ENCODE measurements around the gene MXRA8. TPM values are rescaled to one million over a fixed set of nuclear protein-coding genes. Genes with fewer than 3 reads are reported as not detected.

The MXRA8 gene
- total and polyA plus RNA-seq, 9 of the 15 experiments (the other 6 are each of a cell fraction or from before 2014, with no cell fraction given): 0.66 to 11.3 (median 6.3) TPM

DNA sequence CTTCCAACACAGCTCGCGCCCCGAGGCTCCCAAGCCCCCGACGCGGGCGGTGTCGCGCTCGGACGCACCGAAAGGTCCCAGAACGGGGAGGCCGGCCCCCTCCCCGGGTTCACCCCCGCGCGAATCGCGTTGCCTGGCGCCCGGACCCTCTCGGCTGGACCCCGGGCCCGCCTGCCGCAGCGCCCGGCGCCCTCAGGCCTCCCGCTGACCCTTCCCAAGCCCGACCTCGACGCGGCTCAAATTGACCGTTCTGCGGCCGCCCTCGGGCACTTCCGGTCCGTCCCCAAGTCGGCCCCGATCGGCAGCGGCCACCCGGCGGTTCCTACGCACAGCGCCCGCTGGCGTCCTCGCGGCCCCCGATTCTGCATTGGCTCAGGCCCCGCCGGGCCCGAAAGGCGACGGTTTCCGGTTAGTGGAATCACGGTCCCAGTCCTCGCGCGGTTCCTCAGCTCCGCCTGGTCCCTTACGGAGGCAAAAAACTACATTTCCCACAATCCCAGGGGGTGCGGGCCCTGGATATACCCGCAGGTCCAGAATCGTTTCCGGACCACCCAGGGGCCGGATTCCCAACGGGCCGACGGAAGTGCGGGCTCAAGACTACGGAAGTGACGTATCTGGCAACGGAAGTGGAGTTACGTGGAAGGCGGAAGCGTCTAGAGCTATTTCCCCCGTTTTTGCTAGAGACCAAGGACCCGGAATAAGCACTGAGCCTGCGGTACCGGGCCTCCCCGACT lies 16.7 kb upstream of the MXRA8 start, which contains the start of gene AURKAIP1 (continued):
- TF ChIP-seq CBX3 (IDR thresholded peaks at IDR 0.05; ENCODE audit: borderline replicate concordance in 1 of 2, low read length in 2 of 2): peak in 1 of 2 experiments; percentile 94; a peak in 1 of 3 replicates
- TF ChIP-seq ZNF253 (CRISPR knock-in tag; conservative IDR thresholded peaks at IDR 0.05): no peak
- TF ChIP-seq E2F3 (CRISPR knock-in tag; IDR thresholded peaks at IDR 0.05): peak; percentile 77
- TF ChIP-seq ZNF324 (CRISPR knock-in tag; IDR thresholded peaks at IDR 0.05): 0 out of 2 replicates have a peak, but pooled peaks have one; percentile 43
- TF ChIP-seq ELF1 (tag; IDR thresholded peaks at IDR 0.05): peak; percentile 98
- no peak for TF ChIP-seq TFAM (CRISPR knock-in tag; conservative IDR thresholded peaks at IDR 0.05)
- TF ChIP-seq POLR2A (conservative IDR thresholded peaks at IDR 0.05): peak; percentile 93
- peak in 2 of 3 experiments; percentile 83 to 84 for TF ChIP-seq YY1 (IDR thresholded peaks at IDR 0.05; ENCODE audit: borderline replicate concordance in 1 of 3, control insufficient read depth in 1 of 3, extremely low read depth in 1 of 3, insufficient read depth in 3 of 3, insufficient read length in 1 of 3, insufficient replicate concordance in 2 of 3, low read depth in 1 of 3, low read length in 2 of 3)
- TF ChIP-seq, protein P1, sequence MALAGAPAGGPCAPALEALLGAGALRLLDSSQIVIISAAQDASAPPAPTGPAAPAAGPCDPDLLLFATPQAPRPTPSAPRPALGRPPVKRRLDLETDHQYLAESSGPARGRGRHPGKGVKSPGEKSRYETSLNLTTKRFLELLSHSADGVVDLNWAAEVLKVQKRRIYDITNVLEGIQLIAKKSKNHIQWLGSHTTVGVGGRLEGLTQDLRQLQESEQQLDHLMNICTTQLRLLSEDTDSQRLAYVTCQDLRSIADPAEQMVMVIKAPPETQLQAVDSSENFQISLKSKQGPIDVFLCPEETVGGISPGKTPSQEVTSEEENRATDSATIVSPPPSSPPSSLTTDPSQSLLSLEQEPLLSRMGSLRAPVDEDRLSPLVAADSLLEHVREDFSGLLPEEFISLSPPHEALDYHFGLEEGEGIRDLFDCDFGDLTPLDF (CRISPR knock-in tag; IDR thresholded peaks at IDR 0.05): peak; percentile 96
- peak; percentile 94 for TF ChIP-seq KLF13 (tag; IDR thresholded peaks at IDR 0.05; ENCODE audit: borderline replicate concordance, low read depth)
- TF ChIP-seq ZNF668 (CRISPR knock-in tag; IDR thresholded peaks at IDR 0.05): no peak
- TF ChIP-seq, protein P2, sequence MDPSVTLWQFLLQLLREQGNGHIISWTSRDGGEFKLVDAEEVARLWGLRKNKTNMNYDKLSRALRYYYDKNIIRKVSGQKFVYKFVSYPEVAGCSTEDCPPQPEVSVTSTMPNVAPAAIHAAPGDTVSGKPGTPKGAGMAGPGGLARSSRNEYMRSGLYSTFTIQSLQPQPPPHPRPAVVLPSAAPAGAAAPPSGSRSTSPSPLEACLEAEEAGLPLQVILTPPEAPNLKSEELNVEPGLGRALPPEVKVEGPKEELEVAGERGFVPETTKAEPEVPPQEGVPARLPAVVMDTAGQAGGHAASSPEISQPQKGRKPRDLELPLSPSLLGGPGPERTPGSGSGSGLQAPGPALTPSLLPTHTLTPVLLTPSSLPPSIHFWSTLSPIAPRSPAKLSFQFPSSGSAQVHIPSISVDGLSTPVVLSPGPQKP (CRISPR knock-in tag; IDR thresholded peaks at IDR 0.05): no peak
- no peak for TF ChIP-seq SAFB2 (IDR thresholded peaks at IDR 0.05; ENCODE audit: borderline replicate concordance, low read depth, low read length, severe bottlenecking)
- TF ChIP-seq KDM1A (IDR thresholded peaks at IDR 0.05): no peak
- TF ChIP-seq ZNF263 (CRISPR knock-in tag; IDR thresholded peaks at IDR 0.05; ENCODE audit: borderline replicate concordance): peak; percentile 58; the same call in 1 of the 2 replicates
- peak; percentile 88; the same call in 1 of the 2 replicates for TF ChIP-seq ZNF175 (CRISPR knock-in tag; IDR thresholded peaks at IDR 0.05; ENCODE audit: low read depth)
- TF ChIP-seq HNRNPH1 (optimal IDR thresholded peaks at IDR 0.05; ENCODE audit: low read depth, low read length): no peak
- TF ChIP-seq ZNF408 (CRISPR knock-in tag; IDR thresholded peaks at IDR 0.05; ENCODE audit: low read depth): no peak
- TF ChIP-seq, protein P3, sequence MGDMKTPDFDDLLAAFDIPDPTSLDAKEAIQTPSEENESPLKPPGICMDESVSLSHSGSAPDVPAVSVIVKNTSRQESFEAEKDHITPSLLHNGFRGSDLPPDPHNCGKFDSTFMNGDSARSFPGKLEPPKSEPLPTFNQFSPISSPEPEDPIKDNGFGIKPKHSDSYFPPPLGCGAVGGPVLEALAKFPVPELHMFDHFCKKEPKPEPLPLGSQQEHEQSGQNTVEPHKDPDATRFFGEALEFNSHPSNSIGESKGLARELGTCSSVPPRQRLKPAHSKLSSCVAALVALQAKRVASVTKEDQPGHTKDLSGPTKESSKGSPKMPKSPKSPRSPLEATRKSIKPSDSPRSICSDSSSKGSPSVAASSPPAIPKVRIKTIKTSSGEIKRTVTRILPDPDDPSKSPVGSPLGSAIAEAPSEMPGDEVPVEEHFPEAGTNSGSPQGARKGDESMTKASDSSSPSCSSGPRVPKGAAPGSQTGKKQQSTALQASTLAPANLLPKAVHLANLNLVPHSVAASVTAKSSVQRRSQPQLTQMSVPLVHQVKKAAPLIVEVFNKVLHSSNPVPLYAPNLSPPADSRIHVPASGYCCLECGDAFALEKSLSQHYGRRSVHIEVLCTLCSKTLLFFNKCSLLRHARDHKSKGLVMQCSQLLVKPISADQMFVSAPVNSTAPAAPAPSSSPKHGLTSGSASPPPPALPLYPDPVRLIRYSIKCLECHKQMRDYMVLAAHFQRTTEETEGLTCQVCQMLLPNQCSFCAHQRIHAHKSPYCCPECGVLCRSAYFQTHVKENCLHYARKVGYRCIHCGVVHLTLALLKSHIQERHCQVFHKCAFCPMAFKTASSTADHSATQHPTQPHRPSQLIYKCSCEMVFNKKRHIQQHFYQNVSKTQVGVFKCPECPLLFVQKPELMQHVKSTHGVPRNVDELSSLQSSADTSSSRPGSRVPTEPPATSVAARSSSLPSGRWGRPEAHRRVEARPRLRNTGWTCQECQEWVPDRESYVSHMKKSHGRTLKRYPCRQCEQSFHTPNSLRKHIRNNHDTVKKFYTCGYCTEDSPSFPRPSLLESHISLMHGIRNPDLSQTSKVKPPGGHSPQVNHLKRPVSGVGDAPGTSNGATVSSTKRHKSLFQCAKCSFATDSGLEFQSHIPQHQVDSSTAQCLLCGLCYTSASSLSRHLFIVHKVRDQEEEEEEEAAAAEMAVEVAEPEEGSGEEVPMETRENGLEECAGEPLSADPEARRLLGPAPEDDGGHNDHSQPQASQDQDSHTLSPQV (IDR thresholded peaks at IDR 0.05): no peak
